SIG-M5 (cell line): ENCODE results near the gene ABCF2.

Experiments used
- DNase-seq: peaks from one replicate; lab custom pipeline; 2025; lab: John Stamatoyannopoulos, UW

Gene ABCF2

GRCh38 chr7:151225948-151226510 lies 976 bp downstream of the ABCF2 start:
- peak; percentile 0 for DNase-seq

GRCh38 chr7:151223728-151224127 lies 3.3 kb downstream of the ABCF2 start:
- DNase-seq, result no peak

- DNase-seq, result no peak
Observed at GRCh38 chr7:151218170-151218569, 8.8 kb downstream of the ABCF2 start.

GRCh38 chr7:151215396-151215795 lies 11.6 kb downstream of the ABCF2 start:
- no peak for DNase-seq

- DNase-seq, result no peak
Observed at GRCh38 chr7:151213826-151214225, 13.2 kb downstream of the ABCF2 start.

- DNase-seq, result no peak
Observed at GRCh38 chr7:151212626-151213025, 14.4 kb downstream of the ABCF2 start.

GRCh38 chr7:151211155-151211772 lies 15.7 kb downstream of the ABCF2 start:
- DNase-seq, result no peak

GRCh38 chr7:151210087-151210854 lies 16.7 kb downstream of the ABCF2 start, which contains the start of gene H2BK1:
Gene H2BK1 (minus strand): TSS chr7:151210488. CDS start chr7:151210318, 170 bp downstream.
- DNase-seq, result no peak

- DNase-seq, result no peak
Observed at GRCh38 chr7:151209588-151209987, 17.4 kb downstream of the ABCF2 start.

GRCh38 chr7:151208253-151208862 lies 18.6 kb downstream of the ABCF2 start:
- no peak for DNase-seq

- no peak for DNase-seq
Observed at GRCh38 chr7:151207804-151208203, 19.2 kb downstream of the ABCF2 start.

GRCh38 chr7:151207315-151207714 lies 19.7 kb downstream of the ABCF2 start:
- no peak for DNase-seq

- DNase-seq, result no peak
Observed at GRCh38 chr7:151206914-151207313, 20.1 kb downstream of the ABCF2 start.

GRCh38 chr7:151205730-151206129 lies 21.3 kb downstream of the ABCF2 start:
- DNase-seq, result no peak

- no peak for DNase-seq
Observed at GRCh38 chr7:151204383-151205032, 22.5 kb downstream of the ABCF2 start.

GRCh38 chr7:151202836-151203235 lies 24.2 kb downstream of the ABCF2 start:
- no peak for DNase-seq

GRCh38 chr7:151201751-151202150 lies 25.3 kb downstream of the ABCF2 start:
- no peak for DNase-seq

- no peak for DNase-seq
Observed at GRCh38 chr7:151201344-151201743, 25.7 kb downstream of the ABCF2 start.

- no peak for DNase-seq
Observed at GRCh38 chr7:151198945-151199848, 27.8 kb downstream of the ABCF2 start.

GRCh38 chr7:151197932-151198331 lies 29.1 kb downstream of the ABCF2 start:
- DNase-seq, result no peak
